Cardiac ventricle fibroblast (primary cell): Measurements from ENCODE around the gene DNAI7. TPM values are rescaled to one million over a fixed set of nuclear protein-coding genes. Genes with fewer than 3 reads are reported as not detected.

Source experiments
- total RNA-seq: library from RNA; depleted of rRNA; stranded (reverse); fragments of >200 nt; gene quantifications from 2 replicates; pipeline ENCODE4 v1.2.3, GENCODE V29; 2015

Gene DNAI7, protein sequence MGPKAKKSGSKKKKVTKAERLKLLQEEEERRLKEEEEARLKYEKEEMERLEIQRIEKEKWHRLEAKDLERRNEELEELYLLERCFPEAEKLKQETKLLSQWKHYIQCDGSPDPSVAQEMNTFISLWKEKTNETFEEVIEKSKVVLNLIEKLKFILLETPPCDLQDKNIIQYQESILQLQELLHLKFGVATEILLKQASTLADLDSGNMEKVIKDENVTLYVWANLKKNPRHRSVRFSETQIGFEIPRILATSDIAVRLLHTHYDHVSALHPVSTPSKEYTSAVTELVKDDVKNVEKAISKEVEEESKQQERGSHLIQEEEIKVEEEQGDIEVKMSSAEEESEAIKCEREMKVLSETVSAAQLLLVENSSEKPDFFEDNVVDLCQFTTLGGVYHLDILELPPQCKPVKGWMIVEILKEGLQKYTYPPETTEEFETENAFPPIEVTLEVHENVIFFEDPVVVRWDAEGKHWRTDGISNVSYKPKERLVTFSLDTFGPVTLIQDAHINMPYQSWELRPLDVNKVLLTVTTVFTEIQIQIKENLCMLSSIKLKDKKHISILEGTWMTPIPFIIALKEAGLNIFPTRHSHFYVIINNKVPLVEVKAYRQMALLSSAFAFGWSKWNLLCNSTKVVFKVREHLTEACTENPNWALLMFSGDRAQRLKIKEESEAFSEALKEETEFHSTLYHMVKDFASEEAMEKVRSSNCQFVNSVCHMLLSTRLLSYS
- 0.12 and 0.54 TPM in 2 replicates for total RNA-seq

DNA sequence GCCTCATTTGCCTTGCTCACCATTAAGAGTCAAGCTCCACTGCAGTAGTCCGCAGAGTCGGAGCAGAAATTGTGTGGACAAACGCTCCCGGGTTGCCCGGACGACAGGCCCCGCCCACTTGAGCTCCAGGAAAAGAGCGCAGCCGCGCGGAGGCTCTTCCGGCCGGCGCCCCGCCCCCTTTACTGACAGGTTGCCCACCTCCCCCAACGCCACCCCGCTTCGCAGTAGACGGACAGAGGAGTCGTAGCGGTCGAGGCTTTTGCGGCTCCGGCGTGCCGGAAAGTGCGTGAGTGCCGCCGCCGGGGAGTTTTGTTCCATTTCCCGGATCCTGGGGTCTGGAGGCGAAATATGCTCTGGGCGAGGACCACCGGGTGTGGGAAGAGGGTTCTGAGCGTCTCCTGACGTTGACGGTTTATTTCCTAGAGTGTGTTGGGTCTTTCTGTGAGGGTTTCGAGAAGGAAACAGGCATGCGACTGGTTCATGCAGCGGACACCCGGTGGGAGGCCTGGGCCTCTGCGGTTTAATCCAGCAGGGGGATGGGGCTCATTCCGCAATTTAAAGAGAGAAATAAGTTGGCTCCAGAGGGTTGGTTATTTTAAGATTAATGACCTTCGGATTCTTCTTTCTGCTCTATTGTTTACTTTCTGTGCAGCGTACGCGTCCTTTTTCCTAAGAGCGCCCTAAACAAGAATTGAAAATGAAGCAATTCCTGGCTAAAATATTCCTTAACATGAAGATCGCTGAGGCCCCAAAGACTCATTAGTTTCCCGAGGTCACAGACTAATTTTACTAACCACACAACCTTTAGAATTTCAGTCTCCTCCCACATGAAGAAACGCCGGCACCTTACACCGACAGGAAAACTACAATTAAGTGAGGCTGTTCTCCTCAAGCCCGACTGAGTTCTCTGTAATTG lies at the start of gene DNAI7, which contains the start of gene ETFRF1:
TSS of gene DNAI7 (minus strand) at position 105 of the 916 bp plus-strand sequence. CDS start at position 23, 82 bp downstream.
TSS of gene ETFRF1 (plus strand) at position 182 of the 916 bp plus-strand sequence. CDS start 8,720 bp downstream, outside the sequence.

Other genes starting within 250 kb of the DNAI7 start
- 47.6 and 48.9 TPM in 2 replicates for gene BCAT1, start 246.1 kb downstream of the DNAI7 start, total RNA-seq
- 23.1 and 33.4 TPM in 2 replicates for gene ETFRF1, start 77 bp upstream of the DNAI7 start, total RNA-seq
- gene KRAS, start 55.8 kb upstream of the DNAI7 start, total RNA-seq, result 8.5 and 9.1 TPM in 2 replicates